ENCODE results near the gene PGLYRP3.

DNA sequence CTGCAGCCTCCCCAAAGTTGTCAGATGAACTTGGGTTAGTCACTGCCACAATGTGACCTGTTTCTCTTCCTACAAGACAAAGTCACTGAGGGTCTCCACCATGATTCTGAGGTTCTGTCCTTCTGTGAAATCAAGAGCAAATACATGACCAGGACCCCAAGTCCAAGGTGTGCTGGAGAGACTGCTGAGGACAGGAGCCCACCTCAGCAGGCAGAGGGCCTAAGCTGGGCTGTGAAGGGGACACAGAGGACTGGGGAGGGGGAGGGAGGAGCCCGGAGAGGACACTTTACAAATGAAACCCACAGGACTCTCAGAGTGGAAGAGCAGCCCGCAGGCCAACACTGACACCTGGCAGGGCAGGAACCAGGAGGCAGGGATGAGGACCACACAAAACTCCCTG is 3.3 kb downstream of the PGLYRP3 start:
- TF ChIP-seq GATA2 (IDR thresholded peaks at IDR 0.05; ENCODE audit: low read depth, low read length) (no peak), GATA3 (IDR thresholded peaks at IDR 0.05; ENCODE audit: low read depth, low read length) (no peak)

Measured in SH-SY5Y (cell line).